ENCODE data around the gene KPNA4.
"Not testable (repeated sequence)": the region's sequence is repeated elsewhere in the genome, so short reads cannot be mapped to it uniquely, and the experiment has no call there.

Gene KPNA4

GRCh38 chr3:160569894-160570652 lies 4.7 kb upstream of the KPNA4 start:
- DNase-seq (ENCODE audit: low spot score): no peak

- DNase-seq (ENCODE audit: low spot score): no peak
Measured at GRCh38 chr3:160568989-160569388, 3.6 kb upstream of the KPNA4 start.

GRCh38 chr3:160567774-160568173 lies 2.4 kb upstream of the KPNA4 start:
- no peak for DNase-seq (ENCODE audit: low spot score)

- DNase-seq (ENCODE audit: low spot score): no peak
Measured at GRCh38 chr3:160566499-160566898, 1.1 kb upstream of the KPNA4 start.

GRCh38 chr3:160564949-160565441 lies 376 bp downstream of the KPNA4 start:
- peak; percentile 65 for DNase-seq (ENCODE audit: low spot score)

GRCh38 chr3:160564258-160564911 lies 986 bp downstream of the KPNA4 start:
- no peak for DNase-seq (ENCODE audit: low spot score)

GRCh38 chr3:160562952-160563351 lies 2.4 kb downstream of the KPNA4 start:
- no peak for DNase-seq (ENCODE audit: low spot score)

GRCh38 chr3:160557571-160557970 lies 7.8 kb downstream of the KPNA4 start:
- no peak for DNase-seq (ENCODE audit: low spot score)

- DNase-seq (ENCODE audit: low spot score): no peak
Measured at GRCh38 chr3:160556141-160556540, 9.2 kb downstream of the KPNA4 start.

- no peak for DNase-seq (ENCODE audit: low spot score)
Measured at GRCh38 chr3:160554980-160555379, 10.4 kb downstream of the KPNA4 start.

GRCh38 chr3:160553827-160554226 lies 11.5 kb downstream of the KPNA4 start:
- DNase-seq (ENCODE audit: low spot score): no peak

GRCh38 chr3:160546727-160547126 lies 18.6 kb downstream of the KPNA4 start:
- no peak for DNase-seq (ENCODE audit: low spot score)

GRCh38 chr3:160545504-160545871 lies 19.9 kb downstream of the KPNA4 start:
- DNase-seq (ENCODE audit: low spot score): no peak

- DNase-seq (ENCODE audit: low spot score): no peak
Measured at GRCh38 chr3:160544844-160545503, 20.4 kb downstream of the KPNA4 start.

- no peak for DNase-seq (ENCODE audit: low spot score)
Measured at GRCh38 chr3:160540551-160540950, 24.8 kb downstream of the KPNA4 start.

GRCh38 chr3:160538895-160539294 lies 26.5 kb downstream of the KPNA4 start:
- DNase-seq (ENCODE audit: low spot score): no peak

- no peak for DNase-seq (ENCODE audit: low spot score)
Measured at GRCh38 chr3:160537729-160538128, 27.6 kb downstream of the KPNA4 start.

- no peak for DNase-seq (ENCODE audit: low spot score)
Measured at GRCh38 chr3:160532371-160532770, 33.0 kb downstream of the KPNA4 start.

GRCh38 chr3:160531311-160531710 lies 34.1 kb downstream of the KPNA4 start:
- DNase-seq (ENCODE audit: low spot score): no peak

GRCh38 chr3:160516391-160516790 lies 49.0 kb downstream of the KPNA4 start:
- not testable (repeated sequence) for DNase-seq (ENCODE audit: low spot score)

GRCh38 chr3:160501325-160501724 lies 64.0 kb downstream of the KPNA4 start:
- DNase-seq (ENCODE audit: low spot score): no peak

- no peak for DNase-seq (ENCODE audit: low spot score)
Measured at GRCh38 chr3:160498202-160498601, 67.2 kb downstream of the KPNA4 start.

- no peak for DNase-seq (ENCODE audit: low spot score)
Measured at GRCh38 chr3:160490166-160490565, 75.2 kb downstream of the KPNA4 start.

All from AG08396 (cell line).